Heart right ventricle (tissue), 16 donors: Measurements from ENCODE around the gene PGAM1. TPM values are rescaled to one million over a fixed set of nuclear protein-coding genes. Genes with fewer than 3 reads are reported as not detected.

Source experiments
- ATAC-seq, 8 donors: fragments of 200-7000 bp; cut with Tn5 transposase; one replicate each; pipeline ENCODE4 v1.9.1; 2020; ENCODE audit warnings: mild to moderate bottlenecking in 8 of 8, moderate library complexity in 8 of 8, moderate number of reproducible peaks in 1 of 8
- DNase-seq, 2 donors: peaks; one replicate each; pipeline ENCODE4 v3.0.0-alpha.2; 2020
- H3K27ac ChIP-seq, 10 donors: fragments of 200-600 bp; sonication (generic) in 2 of 10; one replicate each; pipeline versions ENCODE4 v1.5.0 to v1.8.0; 2020 to 2022; ENCODE audit warnings: mild to moderate bottlenecking in 3 of 10
- H3K27me3 ChIP-seq, 7 donors: fragments of 200-600 bp; one replicate each; pipeline ENCODE4 v1.8.0; 2021 to 2022; ENCODE audit warnings: mild to moderate bottlenecking in 2 of 7
- H3K36me3 ChIP-seq, 9 donors: fragments of 200-600 bp; sonication (generic) in 1 of 9; one replicate each; pipeline versions ENCODE4 v1.5.0 to v1.8.0; 2020 to 2022; ENCODE audit warnings: mild to moderate bottlenecking in 2 of 9
- H3K4me1 ChIP-seq, 9 donors: fragments of 200-600 bp; sonication (generic) in 1 of 9; one replicate each; pipeline versions ENCODE4 v1.5.0 to v1.8.0; 2020 to 2022; ENCODE audit warnings: mild to moderate bottlenecking in 4 of 9
- H3K4me3 ChIP-seq, 10 donors: fragments of 200-600 bp; sonication (generic) in 2 of 10; one replicate each; pipeline versions ENCODE4 v1.5.0 to v1.8.0; 2020 to 2022; ENCODE audit warnings: mild to moderate bottlenecking in 7 of 10, moderate library complexity in 2 of 10
- H3K9me3 ChIP-seq, 11 donors: fragments of 200-600 bp in 10 of 11; sonication (generic) in 2 of 11; one replicate each; pipeline versions ENCODE4 v1.5.0 to v1.8.0; 2013 to 2022; ENCODE audit warnings: mild to moderate bottlenecking in 2 of 11, control low read depth in 1 of 11, moderate library complexity in 1 of 11
- WGBS, 2 donors: extraction: QIAGEN DNeasy Blood & Tissue Kit; methylation state at CpG; one replicate each; pipeline ENCODE4 v1.1.7; 2013; ENCODE audit warnings: inconsistent platforms in 1 of 2; 5-methylcytosine and 5-hydroxymethylcytosine counted together
- intact Hi-C, 10 donors: fragments of 100-400 bp; cut with DNase I; formaldehyde crosslinking; loops; one replicate each; pipeline versions ENCODE4 v1.11.1 to v1.14.2; 2022
- polyA plus RNA-seq, 2 donors: library from polyadenylated mRNA; stranded (reverse); fragments of 200-250 nt; gene quantifications; one replicate each; pipeline ENCODE4 v1.2.3, GENCODE V29; 2013
- total RNA-seq, 10 donors: library from RNA; stranded (reverse); fragmentation: NEBNext Ultra II Directional in 3 of 10; extraction: Animal tissue kit (Norgen Biotek cat#: 25700) in 3 of 10; gene quantifications; one replicate each; pipeline versions ENCODE4 v1.2.1 to v1.2.4, GENCODE V29; 2021 to 2023
- TF ChIP-seq, protein P1 (sequence below), 9 donors: fragments of 200-600 bp; sonication (generic) in 2 of 9; IDR thresholded peaks; one replicate each; pipeline versions ENCODE4 v1.5.0 to v1.8.0; 2021 to 2022; ENCODE audit warnings: antibody characterized with exemption in 9 of 9, mild to moderate bottlenecking in 5 of 9, moderate library complexity in 1 of 9
- donor health status: Arrhythmogenic right ventricular cardiomyopathy.
- donor health status: ischemic (EF 13 %, LVEDD 7.1; RV severe dilation, severe dysfunction).
- donor health status: healthy with polysubstance abuse.
- donor health status: DM: no; HTN: yes; CAD: no.
- donor health status: DM: no; HTN: no; CAD: no.
- donor health status: ischemic (EF 25% LVEDD 6.9; RV normal size, moderate dysfunction).
- donor health status: ischemic (EF 25% LVEDD 5.7; RV mildly dilated, moderate dysfunction).
- donor health status: healthy.
- donor health status: DM: yes; HTN: yes; CAD: no.
- donor health status: Ischemic cardiomyopathy.
- donor health status: ischemic (EF 35%, LVEDD 5.7; RV mildly dilated, moderate dysfunction).
- donor health status: nonischemic (EF 11% LVEDD 7.7; RV severe dilation, severe dysfunction).
- donor health status: DM: yes; HTN: yes; CAD: no.
- donor health status: PGD.
- donor health status: ischemic (EF 29% LVEDD 5.4; RV normal size, mild dysfunction).
- donor health status: nonischemic (EF 23%, LVEDD 6.1; RV moderate dilation, normal function).

The PGAM1 gene
- total and polyA plus RNA-seq, 12 donors: 21.5 to 389 (median 246) TPM

DNA sequence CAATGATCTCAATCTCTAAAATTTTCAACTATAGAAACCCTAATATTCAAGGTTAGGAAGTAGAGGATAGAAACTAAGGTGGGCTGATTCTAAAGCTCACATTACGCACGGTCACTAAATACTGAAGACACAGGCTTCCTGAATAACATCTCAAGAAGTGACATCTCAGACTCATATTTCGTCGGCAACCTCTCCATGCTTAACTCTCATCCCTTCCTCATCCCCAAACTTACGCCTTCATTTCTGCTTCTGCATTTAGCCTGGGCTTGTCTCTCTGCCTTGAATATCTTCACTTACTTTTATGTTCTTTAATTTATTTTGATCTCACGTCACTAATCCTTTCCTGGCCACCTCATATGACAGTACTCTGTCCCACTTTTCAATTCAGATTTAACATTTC, 9.2 kb downstream of the PGAM1 start:
- no peak for DNase-seq
- H3K27me3 ChIP-seq: no peaks in the 10 kb centered on the region
- no peaks in the 10 kb centered on the region for H3K4me1 ChIP-seq
- intact Hi-C loops: no loop called here
- no peaks in the 10 kb centered on the region for H3K9me3 ChIP-seq
- no peak overlapping the region for H3K4me3 ChIP-seq
- H3K27ac ChIP-seq: no peak overlapping the region
- ATAC-seq: no peak
- 95 to 97% methylated on average over 6 of the region's 6 CpGs for WGBS, 2 donors
- H3K36me3 ChIP-seq: peaks cover 0 to 93% (median 62%) of the 10 kb centered on the region in 9 donors
- TF ChIP-seq, protein P1, sequence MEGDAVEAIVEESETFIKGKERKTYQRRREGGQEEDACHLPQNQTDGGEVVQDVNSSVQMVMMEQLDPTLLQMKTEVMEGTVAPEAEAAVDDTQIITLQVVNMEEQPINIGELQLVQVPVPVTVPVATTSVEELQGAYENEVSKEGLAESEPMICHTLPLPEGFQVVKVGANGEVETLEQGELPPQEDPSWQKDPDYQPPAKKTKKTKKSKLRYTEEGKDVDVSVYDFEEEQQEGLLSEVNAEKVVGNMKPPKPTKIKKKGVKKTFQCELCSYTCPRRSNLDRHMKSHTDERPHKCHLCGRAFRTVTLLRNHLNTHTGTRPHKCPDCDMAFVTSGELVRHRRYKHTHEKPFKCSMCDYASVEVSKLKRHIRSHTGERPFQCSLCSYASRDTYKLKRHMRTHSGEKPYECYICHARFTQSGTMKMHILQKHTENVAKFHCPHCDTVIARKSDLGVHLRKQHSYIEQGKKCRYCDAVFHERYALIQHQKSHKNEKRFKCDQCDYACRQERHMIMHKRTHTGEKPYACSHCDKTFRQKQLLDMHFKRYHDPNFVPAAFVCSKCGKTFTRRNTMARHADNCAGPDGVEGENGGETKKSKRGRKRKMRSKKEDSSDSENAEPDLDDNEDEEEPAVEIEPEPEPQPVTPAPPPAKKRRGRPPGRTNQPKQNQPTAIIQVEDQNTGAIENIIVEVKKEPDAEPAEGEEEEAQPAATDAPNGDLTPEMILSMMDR (IDR thresholded peaks at IDR 0.05): no peak

GRCh38 chr10:97442277-97442676, 16.3 kb downstream of the PGAM1 start:
- TF ChIP-seq, protein P1 (IDR thresholded peaks at IDR 0.05): no peak
- no peak overlapping the region for H3K4me3 ChIP-seq
- WGBS, 2 donors: 100% methylated on average over 1 of the region's 1 CpG
- no peak for DNase-seq
- H3K9me3 ChIP-seq: no peaks in the 10 kb centered on the region
- H3K4me1 ChIP-seq: peaks cover 2 to 24% (median 20%) of the 10 kb centered on the region in 9 donors
- H3K36me3 ChIP-seq: peaks cover 0 to 69% (median 24%) of the 10 kb centered on the region in 9 donors
- intact Hi-C loops: no loop called here
- no peak overlapping the region for H3K27ac ChIP-seq
- H3K27me3 ChIP-seq: no peaks in the 10 kb centered on the region
- no peak for ATAC-seq

GRCh38 chr10:97444212-97444611, 18.2 kb downstream of the PGAM1 start:
- H3K27me3 ChIP-seq: no peaks in the 10 kb centered on the region
- H3K9me3 ChIP-seq: no peaks in the 10 kb centered on the region
- H3K4me3 ChIP-seq: no peak overlapping the region
- no peak for ATAC-seq
- peaks cover 0 to 50% (median 17%) of the 10 kb centered on the region in 9 donors for H3K36me3 ChIP-seq
- 80 to 83% methylated on average over 1 of the region's 1 CpG for WGBS, 2 donors
- DNase-seq: no peak
- H3K4me1 ChIP-seq: peaks cover 12 to 38% (median 35%) of the 10 kb centered on the region in 9 donors
- intact Hi-C loops: loop anchor here in 1 of 10 donors (2.0 kb wide), 1 partner anchor 55 kb away; the partner anchor contains the start of genes MMS19 and UBTD1
- H3K27ac ChIP-seq: no peak overlapping the region
- TF ChIP-seq, protein P1 (IDR thresholded peaks at IDR 0.05): no peak

DNA sequence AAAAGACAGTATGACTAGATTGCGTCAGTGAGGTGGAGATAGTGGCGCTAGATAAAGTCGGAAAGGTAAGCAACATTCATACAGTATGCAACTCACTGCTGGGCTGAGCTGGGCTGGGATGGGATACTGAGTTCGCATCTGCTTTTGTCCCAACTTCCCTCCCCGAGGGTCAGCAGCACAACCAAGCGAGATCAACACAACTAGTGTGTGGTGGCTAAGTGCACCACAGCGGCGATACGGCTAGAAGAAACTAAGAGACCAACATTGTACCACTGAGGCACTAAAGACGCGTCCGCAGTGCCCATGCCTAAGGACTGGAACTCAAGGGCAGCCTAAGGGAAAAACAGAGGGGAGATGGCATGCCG, 19.3 kb downstream of the PGAM1 start:
- WGBS, 2 donors: 2% methylated on average over 13 of the region's 13 CpGs
- intact Hi-C loops: loop anchor here in 1 of 10 donors (2.0 kb wide), 1 partner anchor 53 kb away; the partner anchor contains the start of genes MMS19 and UBTD1
- peak in 6 of 8 donors; percentile 2 to 41 (median 4) for ATAC-seq
- no peak for DNase-seq
- Histone ChIP-seq H3K27me3 (no peaks in the 10 kb centered on the region), H3K4me3 (peak overlapping the region; percentile 68 to 99 (median 96)), H3K27ac (peak overlapping the region in 8 of 10 donors; percentile 53 to 88 (median 78)), H3K9me3 (no peaks in the 10 kb centered on the region), H3K4me1 (peaks cover 12 to 45% (median 38%) of the 10 kb centered on the region in 9 donors), H3K36me3 (peaks cover 0 to 39% (median 10%) of the 10 kb centered on the region in 9 donors)
- TF ChIP-seq, protein P1 (IDR thresholded peaks at IDR 0.05): no peak
